T47D (cell line): ENCODE data around the gene MTHFD1L.

Source experiments
- DNase-seq, 2 experiments: peaks; one replicate each; pipeline versions ENCODE4 v3.0.0 to v3.0.0-alpha.2; 2011 to 2012; ENCODE audit warnings: low read depth in 1 of 2, low spot score in 1 of 2
- JUND ChIP-seq: IDR thresholded peaks from 2 replicates; pipeline ENCODE4 v1.6.1; 2012; ENCODE audit warnings: low read depth
- in situ Hi-C: cut with HindIII; loops from 2 replicates; pipeline ENCODE4 v1.10.0; 2016; ENCODE audit warnings: low sequenced_read_pairs, low pct_unique_long_range_greater_than_20kb

The MTHFD1L gene

GRCh38 chr6:151095538-151096254, 230.2 kb downstream of the MTHFD1L start:
- TF ChIP-seq JUND = no peak
- DNase-seq = no peak
- in situ Hi-C loops = no loop called here

GRCh38 chr6:151096255-151096612, 230.7 kb downstream of the MTHFD1L start:
- in situ Hi-C loops = no loop called here
- no peak for DNase-seq
- TF ChIP-seq JUND = no peak

- DNase-seq = no peak
- no peak for TF ChIP-seq JUND
- in situ Hi-C loops = no loop called here
These were observed 231.4 kb downstream of the MTHFD1L start for GRCh38 chr6:151096691-151097606.

- in situ Hi-C loops = no loop called here
- DNase-seq = no peak
- no peak for TF ChIP-seq JUND
These were observed 232.7 kb downstream of the MTHFD1L start for GRCh38 chr6:151098166-151098565.

GRCh38 chr6:151100326-151100725, 234.8 kb downstream of the MTHFD1L start:
- no peak for DNase-seq
- in situ Hi-C loops = no loop called here
- TF ChIP-seq JUND = no peak

GRCh38 chr6:151101161-151101815, 235.8 kb downstream of the MTHFD1L start:
- no peak for DNase-seq
- TF ChIP-seq JUND = no peak
- in situ Hi-C loops = no loop called here

- in situ Hi-C loops = no loop called here
- DNase-seq = no peak
- no peak for TF ChIP-seq JUND
These were observed 236.6 kb downstream of the MTHFD1L start for GRCh38 chr6:151101816-151102694.

GRCh38 chr6:151103266-151103665, 237.8 kb downstream of the MTHFD1L start:
- no peak for DNase-seq
- in situ Hi-C loops = no loop called here
- no peak for TF ChIP-seq JUND

- in situ Hi-C loops = no loop called here
- DNase-seq = no peak
- no peak for TF ChIP-seq JUND
These were observed 242.5 kb downstream of the MTHFD1L start for GRCh38 chr6:151107897-151108427.

GRCh38 chr6:151108548-151108947, 243.0 kb downstream of the MTHFD1L start:
- in situ Hi-C loops = no loop called here
- TF ChIP-seq JUND = no peak
- DNase-seq = no peak

GRCh38 chr6:151109361-151109760, 243.9 kb downstream of the MTHFD1L start:
- no peak for TF ChIP-seq JUND
- in situ Hi-C loops = no loop called here
- no peak for DNase-seq
